GM21529 (cell line): ENCODE results near the gene COG2.
"Not testable (repeated sequence)": the region's sequence is repeated elsewhere in the genome, so short reads cannot be mapped to it uniquely, and the experiment has no call there.

Experiments
- ATAC-seq: cut with Tn5 transposase; IDR thresholded peaks from one replicate; pipeline ENCODE4 v1.9.1; 2021; ENCODE audit not compliant: unreplicated experiment

The COG2 gene

GRCh38 chr1:230698964-230699363, 56.7 kb downstream of the COG2 start:
- not testable (repeated sequence) for ATAC-seq

- no peak for ATAC-seq
Measured at GRCh38 chr1:230699716-230700115, 57.4 kb downstream of the COG2 start.

GRCh38 chr1:230700132-230700531, 57.9 kb downstream of the COG2 start:
- no peak for ATAC-seq

GRCh38 chr1:230701434-230701833, 59.2 kb downstream of the COG2 start:
- ATAC-seq = no peak

- no peak for ATAC-seq
Measured at GRCh38 chr1:230701895-230702768, 59.9 kb downstream of the COG2 start.

- ATAC-seq = no peak
Measured at GRCh38 chr1:230702934-230703678, 60.8 kb downstream of the COG2 start.

GRCh38 chr1:230703679-230704385, 61.6 kb downstream of the COG2 start:
- ATAC-seq = no peak

- no peak for ATAC-seq
Measured at GRCh38 chr1:230704830-230705229, 62.5 kb downstream of the COG2 start.

- no peak for ATAC-seq
Measured at GRCh38 chr1:230705289-230706019, 63.2 kb downstream of the COG2 start.

GRCh38 chr1:230706020-230706699, 63.9 kb downstream of the COG2 start:
- no peak for ATAC-seq

- no peak for ATAC-seq
Measured at GRCh38 chr1:230706887-230707731, 64.8 kb downstream of the COG2 start.

GRCh38 chr1:230707732-230708630, 65.7 kb downstream of the COG2 start:
- no peak for ATAC-seq

- no peak for ATAC-seq
Measured at GRCh38 chr1:230708631-230709580, 66.6 kb downstream of the COG2 start.

GRCh38 chr1:230709619-230710542, 67.6 kb downstream of the COG2 start:
- no peak for ATAC-seq

GRCh38 chr1:230710543-230710904, 68.2 kb downstream of the COG2 start:
- ATAC-seq = no peak

GRCh38 chr1:230711245-230711644, 69.0 kb downstream of the COG2 start:
- ATAC-seq = no peak
